Right ventricle myocardium superior (tissue), 1 donor: ENCODE results near the gene CCDC142. TPM values are rescaled to one million over a fixed set of nuclear protein-coding genes. Genes with fewer than 3 reads are reported as not detected.
"Not testable (repeated sequence)": the region's sequence is repeated elsewhere in the genome, so short reads cannot be mapped to it uniquely, and the experiment has no call there.

Experiments used
- ATAC-seq: fragments of 200-7000 bp; cut with Tn5 transposase; one replicate; pipeline ENCODE4 v1.9.1; 2020; ENCODE audit warnings: mild to moderate bottlenecking; ENCODE audit not compliant: poor library complexity
- DNase-seq: peaks from one replicate; pipeline ENCODE4 v3.0.0-alpha.2; 2020
- intact Hi-C: fragments of 100-400 bp; cut with DNase I; formaldehyde crosslinking; loops from one replicate; pipeline ENCODE4 v1.11.2; 2022
- total RNA-seq: library from RNA; stranded (reverse); fragmentation: NEBNext Ultra II Directional; extraction: Animal tissue kit (Norgen Biotek cat#: 25700); gene quantifications from one replicate; pipeline ENCODE4 v1.2.1, GENCODE V29; 2021
- donor health status: DM: no; HTN: yes; CAD: no; lungs with severe emphysema.

CCDC142 gene
- total RNA-seq, 1 donor from 2014 or later: 7.2 TPM

DNA sequence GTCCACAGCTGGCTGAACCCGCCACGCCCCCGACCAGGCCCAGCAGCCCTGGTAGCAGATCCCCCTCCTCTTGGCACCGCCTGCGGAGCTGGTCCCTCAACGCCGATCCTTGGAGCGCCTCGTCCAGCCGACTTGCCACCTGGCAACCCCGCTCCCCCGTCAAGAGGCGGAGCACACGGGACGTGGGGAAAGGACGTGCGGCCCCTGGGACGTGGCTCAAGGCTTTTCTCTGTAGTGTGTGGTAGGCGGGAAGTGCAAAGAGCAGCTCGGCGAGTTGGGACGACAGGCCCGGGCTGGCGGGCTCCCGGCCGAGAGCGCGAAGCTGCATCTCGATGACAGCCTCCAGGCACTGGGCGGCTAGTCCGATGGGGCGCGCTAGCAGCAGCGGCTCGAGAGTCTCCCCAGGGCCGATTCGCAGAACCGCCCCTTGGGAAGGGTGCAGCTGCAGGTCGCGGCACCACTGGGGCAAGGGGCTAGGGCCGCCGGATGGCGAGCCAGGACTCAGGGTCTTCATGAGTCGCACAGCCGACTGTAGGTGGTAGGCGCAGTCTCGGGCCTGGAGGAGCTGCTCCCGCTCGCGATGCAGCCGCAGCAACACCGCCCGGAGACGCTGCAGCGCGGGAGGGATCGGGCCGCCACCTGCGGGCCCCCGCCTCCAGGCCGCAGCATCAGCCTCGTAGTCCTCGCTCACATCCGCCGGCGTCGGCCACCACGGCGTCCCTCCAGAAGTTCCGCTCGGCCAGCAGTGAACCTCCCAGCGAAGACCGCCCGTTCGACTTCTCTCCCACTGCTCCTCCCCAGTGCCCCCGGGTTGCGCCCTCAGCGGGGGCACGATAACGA is 617 bp downstream of the CCDC142 start:
- intact Hi-C loops: loop anchor here (5.0 kb wide), 1 partner anchor 105 kb away; no protein-coding TSS in a partner anchor
- ATAC-seq (peak; percentile 71), DNase-seq (peak; percentile 80)

DNA sequence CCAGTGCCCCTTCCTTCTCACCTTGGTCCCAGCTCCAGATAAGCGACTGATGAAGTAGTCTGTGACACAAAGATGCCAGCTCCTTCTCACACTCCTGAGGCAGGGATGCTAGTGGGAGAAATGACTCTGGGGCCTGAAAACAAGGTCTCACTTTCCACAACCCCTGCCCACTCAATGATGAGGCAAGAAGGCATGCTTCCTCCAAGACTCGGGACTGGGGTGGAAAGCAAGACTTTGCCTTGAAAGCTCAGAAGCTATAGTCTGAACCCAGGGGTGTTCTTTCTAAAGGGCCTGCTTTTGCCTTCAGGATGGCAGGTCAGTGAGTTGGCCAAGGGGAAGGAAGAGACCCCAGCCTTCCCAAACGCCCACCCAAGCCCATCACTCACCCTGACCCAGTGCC is 1.4 kb downstream of the CCDC142 start:
- ATAC-seq (no peak), DNase-seq (no peak)
- intact Hi-C loops: loop anchor here (5.0 kb wide), 1 partner anchor 106 kb away; no protein-coding TSS in a partner anchor

DNA sequence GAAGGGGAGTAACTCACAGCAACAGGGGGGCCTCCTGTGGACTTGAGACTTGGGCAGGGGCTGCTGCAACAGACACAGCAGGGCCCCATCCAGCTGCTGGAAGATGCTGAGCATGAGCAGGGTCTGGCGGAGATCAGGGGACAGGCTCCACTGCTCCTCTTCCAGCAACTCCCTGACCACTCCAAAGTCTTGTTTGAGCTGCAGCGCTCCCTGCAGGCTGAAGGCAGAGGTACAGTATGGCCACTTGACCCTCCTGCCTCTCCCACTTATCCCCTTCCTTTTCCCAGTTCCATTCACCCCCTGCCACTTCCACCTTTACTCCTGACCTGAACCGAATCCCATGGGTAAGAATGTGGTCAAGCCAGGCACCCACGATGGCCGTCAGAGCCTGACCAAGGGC is 7.9 kb downstream of the CCDC142 start:
- intact Hi-C loops: no loop called here
- no peak for DNase-seq
- ATAC-seq: no peak

DNA sequence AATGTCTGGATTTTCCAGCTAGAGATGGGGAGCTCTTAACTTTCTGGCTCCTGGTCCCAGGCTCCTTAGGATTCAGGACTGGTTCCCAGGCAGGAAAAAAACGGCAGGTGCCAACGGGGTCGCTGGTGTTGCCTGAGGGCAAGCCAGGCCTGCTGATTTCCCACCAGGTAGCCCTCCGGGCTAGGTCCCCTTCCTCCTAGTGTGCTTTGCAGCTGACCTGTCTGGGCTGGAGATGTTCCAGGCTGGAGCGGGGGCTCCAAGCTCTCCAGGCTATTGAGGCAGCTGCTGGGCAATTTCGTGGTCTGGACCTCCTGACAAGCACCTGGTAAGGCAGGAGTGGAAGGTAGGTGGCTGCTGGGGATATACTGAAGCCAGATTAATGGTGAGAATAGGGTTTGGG is 8.3 kb downstream of the CCDC142 start:
- DNase-seq: no peak
- intact Hi-C loops: no loop called here
- no peak for ATAC-seq

DNA sequence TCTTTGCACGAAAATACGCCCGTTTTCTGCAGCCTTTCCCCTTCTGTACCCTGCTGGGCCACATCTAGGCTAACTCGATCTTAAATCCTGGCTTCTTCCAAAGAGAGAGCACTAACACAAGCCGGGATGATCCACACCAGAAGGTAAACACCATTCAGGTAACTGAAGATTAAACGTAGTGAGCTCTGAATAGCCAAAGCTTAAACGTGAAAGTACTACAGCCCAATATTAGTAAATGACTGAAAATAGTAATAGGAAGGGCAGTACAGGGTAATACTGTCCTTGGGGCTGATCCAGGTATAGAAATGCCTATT is 9.9 kb downstream of the CCDC142 start:
- intact Hi-C loops: no loop called here
- peak; percentile 6 for ATAC-seq

DNA sequence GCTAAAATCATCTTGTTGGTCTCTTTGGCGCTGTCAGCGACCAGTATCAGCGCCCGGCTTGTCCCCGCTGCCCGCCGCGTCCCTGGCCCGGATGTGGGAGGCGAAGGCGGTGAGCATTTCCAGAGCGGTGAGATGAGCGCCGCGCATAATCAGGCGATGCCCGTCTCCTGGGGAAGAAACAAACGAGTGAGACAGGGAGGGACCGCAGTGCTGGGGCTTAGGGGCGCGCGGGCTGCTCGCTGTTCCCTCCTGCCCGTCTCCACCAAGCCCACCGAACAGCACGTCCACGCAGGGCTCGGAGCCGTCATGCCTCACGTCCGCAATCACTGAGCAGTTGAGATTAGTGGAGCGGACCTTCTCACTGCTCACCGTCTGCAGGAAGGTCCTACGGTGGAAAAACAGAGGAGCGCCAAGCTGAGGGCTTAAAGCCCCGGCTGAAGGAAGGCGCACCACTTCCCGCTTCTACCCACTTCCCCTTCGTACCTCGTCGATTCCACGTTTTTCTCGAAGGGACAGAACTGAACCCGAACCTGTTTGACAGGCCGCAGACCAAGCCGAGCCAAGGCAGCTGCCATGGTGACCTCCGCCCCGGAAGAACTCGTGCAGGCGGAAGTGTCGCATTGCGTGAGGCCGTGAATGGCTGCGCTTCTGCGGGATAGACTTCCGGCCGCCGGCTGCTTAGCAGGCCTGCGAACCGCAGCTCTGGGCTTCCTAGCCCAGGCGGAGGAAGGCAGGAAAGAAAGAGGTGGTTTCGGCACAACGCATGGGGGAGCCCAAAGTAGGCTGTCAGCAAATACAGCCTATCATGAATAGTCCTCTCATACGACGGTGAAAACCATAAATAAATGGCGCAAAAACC is 10.5 kb downstream of the CCDC142 start, which contains the start of gene MRPL53:
MRPL53 (minus strand) TSS at position 595 of the 859 bp plus-strand sequence; CDS start at position 575, 20 bp downstream.
- intact Hi-C loops: no loop called here
- peak; percentile 97 for ATAC-seq
- DNase-seq: peak; percentile 97

More for the DNA sequence above, 9.9 kb downstream of the CCDC142 start:
- DNase-seq: no peak

DNA sequence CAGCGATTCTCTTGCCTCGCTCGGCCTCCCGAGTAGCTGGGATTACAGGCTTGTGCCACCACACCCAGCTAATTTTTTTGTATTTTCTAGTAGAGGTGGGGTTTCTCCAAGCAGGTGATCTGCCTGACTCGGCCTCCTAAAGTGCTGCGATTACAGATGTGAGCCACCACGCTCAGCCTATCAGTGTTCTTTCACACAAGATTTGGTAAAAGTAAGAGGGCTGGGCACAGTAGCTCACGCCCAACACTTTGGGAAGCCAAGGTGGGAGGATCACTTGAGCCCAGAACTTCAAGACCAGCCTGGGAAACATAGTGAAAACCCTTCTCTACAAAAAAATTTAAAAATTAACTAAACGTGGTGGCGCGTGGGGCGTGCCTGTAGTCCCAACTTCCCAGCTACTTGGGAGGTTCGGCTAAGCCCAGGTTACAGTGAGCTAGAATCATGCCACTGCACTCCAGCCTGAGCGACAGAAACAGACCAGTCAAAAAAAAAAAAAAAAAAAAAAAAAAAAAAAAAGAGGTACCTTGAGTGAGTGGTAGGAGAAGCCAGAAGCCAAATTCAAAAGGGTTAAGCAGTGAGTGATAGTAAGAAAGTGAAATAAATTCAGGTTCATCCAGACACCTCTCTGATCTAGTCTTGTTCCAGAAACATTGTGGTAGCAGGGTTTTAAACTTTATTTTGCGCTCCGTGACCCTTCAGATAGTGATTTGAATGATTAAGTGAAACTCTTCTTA is 11.3 kb downstream of the CCDC142 start:
- no peak for ATAC-seq
- intact Hi-C loops: no loop called here
- DNase-seq: no peak

DNA sequence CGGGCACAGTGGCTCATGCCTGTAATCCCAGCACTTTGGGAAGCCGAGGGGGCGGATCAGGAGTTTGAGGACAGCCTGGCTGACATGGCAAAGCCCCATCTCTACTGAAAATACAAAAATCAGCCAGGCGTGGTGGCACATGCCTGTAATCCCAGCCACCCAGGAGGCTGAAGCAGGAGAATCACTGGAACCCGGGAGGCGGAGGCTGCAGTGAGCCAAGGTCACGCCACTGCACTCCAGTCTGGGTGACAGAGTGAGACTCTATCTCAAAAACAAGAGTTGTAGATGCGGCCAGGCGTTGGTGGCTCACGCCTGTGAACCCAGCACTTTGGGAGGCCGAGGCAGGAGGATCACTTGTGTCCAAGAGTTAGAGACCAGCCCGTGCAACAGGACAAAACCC is 12.1 kb downstream of the CCDC142 start:
- ATAC-seq, intact Hi-C loops, DNase-seq: not testable (repeated sequence)

DNA sequence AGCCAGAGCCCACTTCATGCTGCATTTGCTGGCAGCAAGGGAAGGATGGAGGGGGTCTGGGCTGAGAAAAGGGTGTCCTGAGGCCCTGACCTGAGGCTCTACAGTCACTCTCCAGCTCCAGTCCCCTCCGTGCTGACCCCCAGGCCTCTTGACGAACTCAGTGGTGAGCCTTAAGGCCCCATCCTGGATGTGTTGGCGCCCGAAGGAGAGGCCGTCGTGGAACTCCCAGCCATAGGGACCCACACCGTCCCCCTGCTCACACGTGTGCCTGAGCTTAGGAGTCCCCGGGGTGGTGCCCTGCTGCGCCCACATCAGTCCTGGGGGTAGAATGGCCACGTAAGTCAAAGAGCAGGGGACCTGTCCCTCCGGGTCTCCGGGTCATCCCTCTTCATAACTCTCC is 18.4 kb downstream of the CCDC142 start:
- intact Hi-C loops: no loop called here
- ATAC-seq (peak; percentile 1), DNase-seq (no peak)

DNA sequence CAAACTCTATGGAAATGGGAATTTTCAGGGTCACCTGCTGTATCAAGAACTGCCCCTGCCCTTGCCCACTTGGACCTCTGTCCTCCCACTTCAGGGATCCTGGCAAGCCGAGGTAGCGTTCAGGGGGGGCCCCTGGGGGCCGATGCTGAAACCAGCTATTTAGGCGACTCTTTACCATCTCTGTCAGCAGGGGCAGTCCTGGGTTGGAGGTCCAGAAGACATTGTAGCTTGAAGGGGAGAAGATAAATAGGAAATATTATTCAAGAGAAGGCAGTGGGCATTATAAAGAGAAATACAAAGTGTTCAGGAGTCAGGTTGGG is 20.1 kb downstream of the CCDC142 start:
- ATAC-seq (no peak), DNase-seq (no peak)
- intact Hi-C loops: no loop called here

DNA sequence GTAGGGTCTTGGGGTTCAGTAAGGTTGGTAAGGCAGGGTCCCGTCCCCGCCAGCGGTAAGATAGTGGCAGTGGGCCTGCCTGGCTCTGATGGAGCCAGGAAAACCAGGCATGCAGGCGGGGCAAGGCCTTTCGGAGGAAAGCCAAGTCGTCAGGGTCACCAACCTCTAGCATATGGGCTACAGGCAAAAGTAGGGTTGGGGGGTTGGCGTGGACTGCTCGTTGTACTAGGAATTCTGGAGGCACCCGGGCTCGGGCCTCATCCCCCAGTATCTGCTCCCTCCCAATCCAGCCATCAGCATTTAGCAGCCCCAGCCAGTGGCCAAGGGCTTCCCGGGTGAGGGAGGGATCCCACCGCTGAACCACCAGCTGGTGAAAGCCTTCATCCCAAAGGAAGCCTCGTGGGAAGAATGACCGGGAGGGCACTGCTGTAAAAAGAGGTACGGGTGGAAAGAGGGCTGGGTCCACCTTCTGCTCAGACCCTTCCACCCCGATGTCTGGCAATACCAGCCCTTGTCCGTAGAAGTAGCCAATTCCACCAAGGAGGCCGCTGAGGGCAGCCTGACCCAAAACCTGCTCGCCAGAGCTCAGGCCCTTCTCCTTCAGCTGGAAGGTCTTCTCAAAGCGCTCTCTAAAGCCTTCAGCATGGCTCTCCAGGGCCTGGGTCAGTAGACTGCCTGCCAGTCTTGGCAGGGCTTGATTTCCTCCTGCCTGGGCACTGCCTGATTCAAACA is 20.6 kb downstream of the CCDC142 start:
- ATAC-seq: no peak
- no peak for DNase-seq
- intact Hi-C loops: no loop called here

DNA sequence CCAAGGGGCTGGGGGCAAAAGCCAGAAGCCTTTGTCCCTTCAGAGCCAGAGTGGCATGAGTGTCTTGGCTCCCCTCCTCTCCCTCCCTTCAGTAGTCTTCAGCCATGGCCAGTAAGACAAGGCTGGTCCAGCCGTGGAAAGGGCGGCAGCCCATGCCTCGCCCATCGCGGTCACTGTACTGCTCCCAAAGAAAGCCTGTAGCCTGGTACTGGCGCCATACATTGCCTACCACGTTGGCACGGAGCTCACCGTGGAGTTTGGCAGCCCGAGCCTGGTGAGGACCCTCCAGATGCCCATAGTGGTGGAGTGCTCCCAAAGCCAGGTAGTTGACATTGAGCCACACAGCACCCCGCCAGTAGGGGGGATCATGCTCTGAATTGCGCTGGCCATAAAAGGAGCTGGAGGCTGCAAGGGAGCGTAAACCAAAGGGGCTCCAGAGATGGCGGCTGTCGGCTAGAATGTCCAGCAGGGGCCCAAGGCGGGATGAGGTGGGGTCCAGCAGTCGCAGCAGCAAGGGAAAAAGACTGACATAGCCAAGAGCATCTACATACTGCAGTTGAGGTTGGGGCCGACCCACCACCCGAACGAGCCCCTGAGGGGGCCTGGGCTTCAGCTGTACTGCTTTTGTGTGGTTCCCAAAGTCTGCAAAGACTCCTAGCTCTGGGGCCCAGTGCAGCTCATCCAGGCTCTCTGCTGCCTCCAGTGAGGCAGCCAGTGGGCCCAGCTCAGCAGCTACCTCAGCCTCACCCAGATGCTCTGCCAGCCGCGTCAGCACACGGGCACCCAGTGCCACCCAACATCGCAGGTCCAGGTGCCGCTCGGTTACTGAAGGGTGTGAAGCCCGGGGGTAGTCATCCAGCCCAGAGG is 21.4 kb downstream of the CCDC142 start:
- DNase-seq: no peak
- no peak for ATAC-seq
- intact Hi-C loops: no loop called here

DNA sequence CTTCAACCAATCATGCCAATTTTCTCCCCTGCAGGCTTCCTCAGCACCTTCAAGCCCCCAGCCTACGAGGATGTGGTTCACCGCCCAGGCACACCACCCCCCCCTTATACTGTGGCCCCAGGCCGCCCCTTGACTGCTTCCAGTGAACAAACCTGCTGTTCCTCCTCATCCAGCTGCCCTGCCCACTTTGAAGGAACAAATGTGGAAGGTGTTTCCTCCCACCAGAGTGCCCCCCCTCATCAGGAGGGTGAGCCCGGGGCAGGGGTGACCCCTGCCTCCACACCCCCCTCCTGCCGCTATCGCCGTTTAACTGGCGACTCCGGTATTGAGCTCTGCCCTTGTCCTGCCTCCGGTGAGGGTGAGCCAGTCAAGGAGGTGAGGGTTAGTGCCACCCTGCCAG is 22.6 kb downstream of the CCDC142 start:
- DNase-seq, intact Hi-C loops, ATAC-seq: not testable (repeated sequence)

DNA sequence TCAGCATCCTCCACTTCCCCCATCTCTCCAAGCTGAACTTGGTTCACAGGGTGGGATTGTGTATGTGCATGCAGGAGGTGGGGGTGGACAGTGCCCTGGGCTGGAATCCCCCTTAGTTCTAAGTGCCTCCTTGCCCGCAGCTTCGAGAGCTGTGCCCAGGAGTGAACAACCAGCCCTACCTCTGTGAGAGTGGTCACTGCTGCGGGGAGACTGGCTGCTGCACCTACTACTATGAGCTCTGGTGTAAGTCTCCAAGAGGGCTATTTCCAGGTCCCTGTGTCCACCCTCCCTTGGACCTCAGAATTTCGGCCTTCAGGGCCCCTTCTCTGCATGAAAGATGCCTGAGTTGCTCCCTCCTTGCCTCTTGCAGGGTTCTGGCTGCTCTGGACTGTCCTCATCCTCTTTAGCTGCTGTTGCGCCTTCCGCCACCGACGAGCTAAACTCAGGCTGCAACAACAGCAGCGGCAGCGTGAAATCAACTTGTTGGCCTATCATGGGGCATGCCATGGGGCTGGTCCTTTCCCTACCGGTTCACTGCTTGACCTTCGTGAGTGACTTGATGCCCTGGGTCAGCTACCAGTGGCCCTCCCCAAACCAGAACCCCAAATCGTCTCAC is 23.2 kb downstream of the CCDC142 start:
- DNase-seq, ATAC-seq, intact Hi-C loops: not testable (repeated sequence)

DNA sequence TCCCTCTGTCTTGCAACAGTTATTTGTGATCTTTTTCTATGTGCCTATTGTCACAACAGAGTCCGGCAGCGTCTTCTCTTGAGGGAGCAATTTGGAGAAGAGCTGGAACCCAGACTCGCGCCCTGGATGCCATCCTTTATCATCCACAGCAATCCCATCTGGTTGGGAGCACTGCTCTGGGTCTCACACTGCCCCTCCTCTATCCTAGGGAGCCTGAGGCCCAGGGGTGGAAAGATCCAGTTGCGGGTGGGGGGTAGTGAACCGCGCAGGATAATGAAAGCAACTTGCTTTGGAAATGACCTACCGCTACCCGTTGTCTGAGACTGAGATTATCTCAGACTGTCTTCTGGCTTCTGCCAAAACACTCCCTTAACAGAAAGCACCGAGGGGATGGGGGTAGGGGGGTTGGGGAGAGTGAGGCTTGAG is 23.8 kb downstream of the CCDC142 start:
- DNase-seq (no peak), ATAC-seq (no peak)
- intact Hi-C loops: no loop called here

DNA sequence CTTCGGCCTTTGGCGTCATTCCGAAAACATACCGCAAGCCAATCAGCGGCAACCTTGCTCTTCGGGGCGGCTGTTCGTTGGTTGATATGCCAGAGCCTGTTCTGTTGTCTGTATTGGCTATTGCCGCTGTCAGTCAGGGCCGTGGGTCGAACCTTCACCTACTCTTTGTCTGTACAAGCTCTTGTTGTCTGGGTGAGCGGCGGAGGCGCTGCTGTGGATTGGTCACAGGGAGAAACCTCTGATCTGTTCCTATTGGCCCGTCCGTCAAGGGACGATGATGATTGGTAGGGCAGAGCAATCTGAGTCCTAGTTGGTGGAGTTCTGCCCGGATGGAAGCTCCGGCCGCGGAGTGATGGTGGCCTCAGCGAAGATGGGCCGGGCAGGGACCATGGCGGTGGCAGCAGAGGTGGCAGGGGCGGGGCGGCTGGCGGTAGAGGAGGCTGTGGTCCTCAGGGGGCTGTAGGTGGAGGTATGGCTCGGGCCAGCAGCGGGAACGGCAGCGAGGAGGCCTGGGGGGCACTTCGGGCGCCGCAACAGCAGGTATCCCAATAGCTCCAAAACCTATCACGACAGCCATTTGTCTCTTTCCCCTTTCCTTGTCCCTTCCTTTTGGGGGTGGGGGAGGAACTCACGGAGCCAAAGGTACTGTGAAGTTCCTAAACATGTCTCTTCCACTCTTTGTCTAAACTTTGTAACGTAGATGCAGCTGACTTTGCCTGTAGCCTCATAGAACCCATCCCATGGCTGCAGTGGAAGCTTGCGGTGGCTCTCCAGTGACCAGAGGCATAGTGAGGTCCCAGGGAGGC is 24.5 kb downstream of the CCDC142 start, which contains the start of gene WBP1:
WBP1 (plus strand) TSS at position 307 of the 806 bp plus-strand sequence; CDS start at position 472, 165 bp downstream.
- peak; percentile 89 for ATAC-seq
- intact Hi-C loops: no loop called here

More for the DNA sequence above, 24.5 kb downstream of the CCDC142 start, which contains the start of gene WBP1:
- DNase-seq: peak; percentile 100
